Parathyroid adenoma (tissue), 2 donors: Measurements from ENCODE around the gene ASAP2.

Source experiments
- H2AFZ ChIP-seq: fragments of 300-600 bp; sonication (generic); one replicate; pipeline ENCODE4 v1.7.0; 2017; ENCODE audit warnings: antibody characterized with exemption, mild to moderate bottlenecking
- H3K27ac ChIP-seq: fragments of 300-600 bp; sonication (generic); one replicate; pipeline ENCODE4 v1.7.0; 2017
- H3K27me3 ChIP-seq: fragments of 300-600 bp; sonication (generic); one replicate; pipeline ENCODE4 v1.7.0; 2017; ENCODE audit warnings: low read length; ENCODE audit not compliant: control insufficient read depth, insufficient read depth
- H3K36me3 ChIP-seq: fragments of 300-600 bp; sonication (generic); one replicate; pipeline ENCODE4 v1.7.0; 2017; ENCODE audit warnings: low read length; ENCODE audit not compliant: control insufficient read depth, insufficient read depth
- H3K4me1 ChIP-seq: fragments of 300-600 bp; sonication (generic); one replicate; pipeline ENCODE4 v1.7.0; 2017; ENCODE audit warnings: control low read depth
- H3K4me2 ChIP-seq: fragments of 300-600 bp; sonication (generic); one replicate; pipeline ENCODE4 v1.7.0; 2017; ENCODE audit warnings: low read length
- H3K4me3 ChIP-seq: fragments of 300-600 bp; sonication (generic); one replicate; pipeline ENCODE4 v1.7.0; 2017; ENCODE audit warnings: low read depth, low read length
- H3K79me2 ChIP-seq: fragments of 300-600 bp; sonication (generic); one replicate; pipeline ENCODE4 v1.7.0; 2017; ENCODE audit warnings: control low read depth
- H3K9ac ChIP-seq: fragments of 300-600 bp; sonication (generic); one replicate; pipeline ENCODE4 v1.7.0; 2017; ENCODE audit warnings: mild to moderate bottlenecking
- H3K9me3 ChIP-seq: fragments of 300-600 bp; sonication (generic); one replicate; pipeline ENCODE4 v1.7.0; 2017; ENCODE audit warnings: low read length; ENCODE audit not compliant: control insufficient read depth
- TF ChIP-seq, protein P1 (sequence below): fragments of 300-600 bp; sonication (generic); IDR thresholded peaks from one replicate; pipeline ENCODE4 v1.7.0; 2017; ENCODE audit warnings: antibody characterized with exemption, mild to moderate bottlenecking
- donor health status: primary hyperparathyroidism.

The ASAP2 gene

DNA sequence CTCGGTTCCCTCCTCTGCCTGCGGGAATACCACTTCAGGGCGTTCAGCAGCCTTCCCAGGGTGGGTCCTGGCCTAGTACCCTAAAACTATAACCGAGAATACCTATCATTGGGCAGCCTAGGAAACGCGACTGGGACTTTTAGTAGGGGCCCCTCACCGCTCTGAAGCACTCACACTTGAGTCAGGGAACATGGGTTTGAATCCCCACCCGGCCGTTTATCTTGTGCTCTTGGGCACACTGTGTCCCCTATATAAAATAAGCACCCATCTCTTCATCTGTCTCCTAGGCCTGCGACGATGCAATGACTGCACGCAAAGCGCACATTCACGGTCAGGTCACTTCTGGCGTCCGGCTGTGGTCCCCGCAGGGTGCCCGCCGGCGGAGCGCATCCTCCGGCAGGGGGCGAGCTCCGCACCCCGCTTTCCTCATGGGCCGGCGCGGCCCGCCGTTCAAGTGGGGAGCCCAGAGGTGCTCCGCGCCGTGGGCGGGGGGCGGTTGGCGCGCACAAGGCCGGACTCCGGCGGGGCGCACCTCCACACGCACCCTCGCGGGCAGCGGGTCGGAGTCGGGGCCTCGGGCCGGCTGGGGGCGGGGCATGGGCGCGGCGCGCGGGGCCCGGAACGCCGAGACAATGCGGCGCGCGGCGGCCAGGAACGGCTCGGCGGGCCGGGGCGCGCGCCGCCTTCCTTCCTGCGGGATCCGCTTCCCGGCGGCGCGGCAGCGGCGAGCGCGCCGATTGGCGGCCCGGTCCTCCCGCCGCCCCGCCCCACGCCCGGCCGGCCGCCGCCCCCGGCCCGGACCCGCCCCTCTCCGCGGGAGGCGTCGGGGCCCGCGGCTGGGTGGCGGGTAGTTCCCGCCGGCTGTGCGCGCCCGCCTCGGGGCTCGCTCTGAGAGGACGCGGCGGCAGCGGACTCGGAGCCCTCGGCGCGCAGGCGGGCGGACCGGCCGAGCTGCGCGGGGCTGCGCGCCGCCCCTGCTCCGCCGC lies at the start of gene ASAP2:
Gene ASAP2, plus strand, starts transcription at position 850 of the 986 bp plus-strand sequence. CDS start 293 bp downstream, outside the sequence.
- Histone ChIP-seq H3K9me3 (no peaks in the 10 kb centered on the region), H3K4me2 (peak within 1 kb of the TSS; percentile 89), H3K36me3 (no peaks in the 10 kb centered on the region), H3K27ac (peak within 1 kb of the TSS; percentile 47), H3K79me2 (peaks cover 11% of the 10 kb centered on the region), H3K4me1 (no peaks in the 10 kb centered on the region), H3K9ac (no peak within 1 kb of the TSS), H3K4me3 (peak within 1 kb of the TSS; percentile 66), H3K27me3 (no peaks in the 10 kb centered on the region), H2AFZ (peak within 1 kb of the TSS; percentile 82)
- TF ChIP-seq, protein P1, sequence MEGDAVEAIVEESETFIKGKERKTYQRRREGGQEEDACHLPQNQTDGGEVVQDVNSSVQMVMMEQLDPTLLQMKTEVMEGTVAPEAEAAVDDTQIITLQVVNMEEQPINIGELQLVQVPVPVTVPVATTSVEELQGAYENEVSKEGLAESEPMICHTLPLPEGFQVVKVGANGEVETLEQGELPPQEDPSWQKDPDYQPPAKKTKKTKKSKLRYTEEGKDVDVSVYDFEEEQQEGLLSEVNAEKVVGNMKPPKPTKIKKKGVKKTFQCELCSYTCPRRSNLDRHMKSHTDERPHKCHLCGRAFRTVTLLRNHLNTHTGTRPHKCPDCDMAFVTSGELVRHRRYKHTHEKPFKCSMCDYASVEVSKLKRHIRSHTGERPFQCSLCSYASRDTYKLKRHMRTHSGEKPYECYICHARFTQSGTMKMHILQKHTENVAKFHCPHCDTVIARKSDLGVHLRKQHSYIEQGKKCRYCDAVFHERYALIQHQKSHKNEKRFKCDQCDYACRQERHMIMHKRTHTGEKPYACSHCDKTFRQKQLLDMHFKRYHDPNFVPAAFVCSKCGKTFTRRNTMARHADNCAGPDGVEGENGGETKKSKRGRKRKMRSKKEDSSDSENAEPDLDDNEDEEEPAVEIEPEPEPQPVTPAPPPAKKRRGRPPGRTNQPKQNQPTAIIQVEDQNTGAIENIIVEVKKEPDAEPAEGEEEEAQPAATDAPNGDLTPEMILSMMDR = peak; percentile 66

DNA sequence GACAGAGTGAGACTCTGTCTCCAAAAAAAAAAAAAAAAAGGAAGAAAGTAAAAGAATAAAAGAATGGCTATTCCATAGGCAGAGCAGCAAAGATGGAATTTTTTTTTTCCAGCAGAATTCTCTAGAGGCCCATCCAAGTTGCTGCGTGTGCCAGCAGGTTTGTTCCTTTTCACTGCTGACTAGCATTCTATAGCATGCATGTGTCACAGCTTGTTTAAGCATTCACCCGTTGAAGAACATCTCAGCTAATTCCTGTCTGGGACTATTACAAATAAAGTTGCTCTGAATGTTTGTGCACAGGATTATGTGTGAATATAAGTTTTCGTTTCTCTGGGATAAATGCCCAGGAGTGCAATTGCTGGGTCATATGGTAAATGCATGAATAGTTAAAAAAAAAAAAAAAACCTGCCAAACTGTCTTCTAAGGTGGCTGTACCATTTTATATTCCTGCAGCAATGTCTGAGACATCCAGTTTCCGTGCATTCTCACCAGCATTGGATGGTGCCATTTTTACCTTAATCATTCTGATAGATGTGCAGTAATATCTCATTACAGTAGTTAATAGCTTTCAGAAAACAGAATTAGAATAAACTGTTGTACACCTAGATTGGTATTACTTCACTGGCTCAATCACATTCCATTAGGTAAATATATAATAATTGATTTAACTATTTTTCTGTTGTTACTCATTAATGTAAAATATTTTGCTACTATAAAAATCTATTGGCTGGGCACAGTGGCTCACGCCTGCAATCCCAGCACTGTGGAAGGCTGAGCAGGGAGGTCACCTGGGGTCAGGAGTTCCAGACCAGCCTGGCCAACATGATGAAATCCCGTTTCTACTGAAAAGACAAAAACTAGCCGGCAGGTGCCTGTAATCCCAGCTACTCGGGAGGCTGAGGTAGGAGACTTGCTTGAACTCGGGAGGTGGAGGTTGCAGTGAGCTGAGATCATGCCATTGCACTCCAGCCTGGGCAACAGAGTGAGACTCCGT lies 47.5 kb upstream of the ASAP2 start:
- TF ChIP-seq, protein P1 = no peak
- Histone ChIP-seq H3K4me1 (no peaks in the 10 kb centered on the region), H3K4me2 (no peak overlapping the region), H3K27me3 (no peaks in the 10 kb centered on the region), H3K27ac (no peak overlapping the region), H2AFZ (no peak overlapping the region), H3K4me3 (no peak overlapping the region), H3K9me3 (no peaks in the 10 kb centered on the region), H3K36me3 (no peaks in the 10 kb centered on the region), H3K9ac (no peak overlapping the region), H3K79me2 (no peaks in the 10 kb centered on the region)

- no peaks in the 10 kb centered on the region for H3K36me3 ChIP-seq
- no peaks in the 10 kb centered on the region for H3K9me3 ChIP-seq
- H3K9ac ChIP-seq = no peak overlapping the region
- no peak overlapping the region for H3K4me2 ChIP-seq
- TF ChIP-seq, protein P1 = no peak
- H2AFZ ChIP-seq = no peak overlapping the region
- H3K79me2 ChIP-seq = no peaks in the 10 kb centered on the region
- H3K27ac ChIP-seq = no peak overlapping the region
- H3K4me3 ChIP-seq = no peak overlapping the region
- no peaks in the 10 kb centered on the region for H3K4me1 ChIP-seq
- H3K27me3 ChIP-seq = no peaks in the 10 kb centered on the region
Measured at GRCh38 chr2:9160732-9161131, 45.9 kb upstream of the ASAP2 start.

DNA sequence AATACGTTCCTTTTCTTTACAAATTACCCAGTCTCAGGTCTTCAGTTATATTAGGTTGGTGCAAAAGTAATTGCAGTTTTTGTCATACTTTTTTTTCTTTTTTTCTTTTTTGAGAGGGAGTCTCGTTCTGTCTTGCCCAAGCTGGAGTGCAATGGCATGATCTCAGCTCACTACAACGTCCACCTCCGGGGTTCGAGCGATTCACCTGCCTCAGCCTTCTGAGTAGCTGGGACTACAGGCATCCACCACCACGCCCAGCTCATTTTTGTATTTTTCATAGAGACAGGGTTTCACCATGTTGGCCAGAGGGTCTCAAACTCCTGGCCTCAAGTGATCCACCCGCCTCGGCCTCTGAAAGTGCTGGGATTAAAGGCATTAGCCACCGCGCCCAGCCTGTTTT lies 43.8 kb upstream of the ASAP2 start:
- Histone ChIP-seq H3K27me3 (no peaks in the 10 kb centered on the region), H3K79me2 (no peaks in the 10 kb centered on the region), H3K4me1 (no peaks in the 10 kb centered on the region), H2AFZ (no peak overlapping the region), H3K4me3 (no peak overlapping the region), H3K27ac (no peak overlapping the region), H3K36me3 (no peaks in the 10 kb centered on the region), H3K4me2 (no peak overlapping the region), H3K9ac (no peak overlapping the region), H3K9me3 (no peaks in the 10 kb centered on the region)
- TF ChIP-seq, protein P1 = no peak
